ELF-1 (cell line): ENCODE measurements around the gene GMIP.

Experiments
- DNase-seq: peaks from one replicate; pipeline ENCODE4 v3.0.0-alpha.2; 2016; ENCODE audit warnings: low read depth, low spot score

GMIP gene

DNA sequence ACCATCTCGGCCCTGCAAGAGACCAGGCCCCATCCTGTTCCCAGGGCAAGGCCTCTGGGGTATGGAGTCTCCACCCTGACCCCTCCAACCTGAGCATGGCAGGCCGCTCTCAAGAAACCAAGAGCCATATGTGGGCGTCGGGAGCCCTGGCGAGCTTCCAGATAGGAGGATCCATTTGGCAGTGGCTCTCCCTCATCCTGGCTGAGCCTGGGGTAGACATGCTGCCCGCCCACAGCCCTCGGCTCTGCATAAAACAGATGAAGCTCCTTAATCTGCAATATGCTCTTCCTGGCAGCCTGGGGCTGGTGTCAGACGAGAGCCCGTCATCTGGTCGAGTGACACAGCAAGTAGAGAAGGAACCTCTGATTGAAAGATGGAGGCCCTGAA is 13.9 kb upstream of the GMIP start:
- DNase-seq: no peak

DNA sequence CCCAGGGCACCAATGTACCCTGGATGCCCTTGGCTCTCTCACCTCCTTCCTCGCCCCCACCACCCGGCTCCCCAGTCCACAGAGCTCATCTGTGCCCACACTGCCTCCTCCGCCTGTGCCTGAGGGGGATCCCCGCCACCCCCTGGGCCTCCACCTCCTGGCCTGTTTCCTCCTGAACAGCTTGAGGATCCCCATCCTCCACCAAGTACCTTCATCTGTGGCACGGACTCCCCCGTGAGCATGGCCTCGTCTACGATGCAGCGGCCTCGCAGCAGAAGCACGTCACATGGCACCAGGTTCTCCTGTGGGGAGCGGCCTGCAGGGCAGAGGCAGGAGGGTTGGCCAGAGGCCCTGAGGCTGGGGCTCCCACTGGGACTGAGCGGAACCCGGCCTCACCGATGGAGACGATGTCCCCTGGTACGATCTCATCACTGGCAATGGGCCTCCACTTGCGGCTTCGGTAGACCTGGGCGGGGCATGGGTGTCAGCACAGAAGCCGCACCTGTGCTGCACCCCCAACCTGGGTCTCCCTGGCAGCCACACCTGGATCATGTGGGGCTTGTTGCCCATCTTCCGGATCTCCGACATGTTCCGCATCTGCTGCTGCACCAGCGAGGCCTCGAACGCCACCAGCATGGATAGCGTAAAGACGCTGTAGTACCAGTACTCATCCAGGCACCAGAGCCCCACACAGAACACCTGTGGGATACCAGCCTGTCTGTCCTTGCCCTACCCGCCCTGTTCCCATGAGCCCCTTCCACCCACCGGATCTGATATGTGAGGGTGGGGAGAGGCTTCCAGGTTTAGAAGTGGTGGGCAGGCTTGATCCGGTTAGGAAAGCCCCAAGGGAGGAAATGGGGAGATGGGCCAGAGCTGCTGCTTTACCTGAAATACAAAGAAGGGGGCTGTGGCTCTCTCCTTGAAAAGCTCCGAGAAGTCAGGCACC is 13.3 kb upstream of the GMIP start:
- no peak for DNase-seq

DNA sequence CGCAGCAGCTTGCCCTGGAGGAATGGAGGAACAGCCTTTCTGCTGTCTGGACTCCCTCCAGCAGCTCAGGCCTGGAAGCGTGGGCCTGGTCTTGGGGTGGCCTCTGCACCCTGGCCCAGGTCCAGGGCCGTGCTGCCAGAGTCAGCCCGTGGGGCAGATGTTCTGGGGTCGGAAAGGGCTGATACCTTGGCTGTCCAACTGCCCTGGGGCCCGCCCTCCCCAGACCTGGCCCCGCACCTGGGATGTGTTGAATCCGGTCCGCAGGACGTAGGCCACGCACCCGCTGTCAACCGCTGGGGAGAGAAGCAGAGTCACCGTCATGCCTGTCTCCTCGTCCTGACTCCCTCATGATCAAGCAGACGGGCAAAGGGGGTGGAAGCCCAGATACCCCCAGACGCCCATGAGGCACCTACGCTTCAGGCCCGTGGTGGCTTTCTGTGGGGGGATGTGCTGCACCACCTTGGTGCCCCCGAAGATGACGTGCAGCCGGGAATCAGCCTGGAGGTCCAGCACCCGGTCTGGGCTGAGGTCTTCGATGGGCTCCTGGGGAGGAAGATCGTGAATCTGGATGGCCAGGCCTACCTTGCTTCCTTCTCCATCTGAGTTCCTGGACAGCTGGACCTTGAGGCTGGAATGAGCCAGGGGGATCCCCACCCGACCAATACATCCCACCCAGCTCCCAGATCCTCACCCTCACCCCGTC is 12.3 kb upstream of the GMIP start:
- no peak for DNase-seq

DNA sequence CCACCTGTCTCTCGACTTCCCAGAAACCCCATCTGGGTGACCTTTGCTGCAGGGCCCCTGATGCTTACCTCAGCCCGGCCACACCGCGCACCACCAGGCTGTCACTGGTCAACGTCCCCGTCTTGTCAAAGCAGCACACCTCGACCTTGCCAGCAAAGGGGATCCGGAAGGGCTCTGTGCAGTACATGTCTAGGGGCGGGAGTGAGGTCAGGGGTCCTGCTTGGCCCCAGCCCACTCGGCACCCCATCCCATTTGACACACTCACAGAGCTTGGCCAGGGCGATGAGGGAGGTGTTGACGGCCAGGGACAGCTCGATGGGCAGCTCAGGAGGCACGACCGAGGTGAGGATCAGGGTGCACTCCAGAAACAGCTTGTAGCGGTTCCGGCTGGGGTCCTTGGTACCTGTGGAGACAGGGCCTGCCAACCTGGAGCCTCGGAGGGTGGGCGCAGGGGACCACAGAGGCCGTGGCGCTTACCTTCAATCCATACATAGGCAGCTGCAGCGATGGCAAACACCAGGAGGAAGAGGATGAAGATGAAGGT is 11.7 kb upstream of the GMIP start:
- no peak for DNase-seq

- DNase-seq: no peak
Observed at GRCh38 chr19:19654441-19654840, 11.0 kb upstream of the GMIP start.

- DNase-seq: no peak
Observed at GRCh38 chr19:19653597-19654147, 10.2 kb upstream of the GMIP start.

DNA sequence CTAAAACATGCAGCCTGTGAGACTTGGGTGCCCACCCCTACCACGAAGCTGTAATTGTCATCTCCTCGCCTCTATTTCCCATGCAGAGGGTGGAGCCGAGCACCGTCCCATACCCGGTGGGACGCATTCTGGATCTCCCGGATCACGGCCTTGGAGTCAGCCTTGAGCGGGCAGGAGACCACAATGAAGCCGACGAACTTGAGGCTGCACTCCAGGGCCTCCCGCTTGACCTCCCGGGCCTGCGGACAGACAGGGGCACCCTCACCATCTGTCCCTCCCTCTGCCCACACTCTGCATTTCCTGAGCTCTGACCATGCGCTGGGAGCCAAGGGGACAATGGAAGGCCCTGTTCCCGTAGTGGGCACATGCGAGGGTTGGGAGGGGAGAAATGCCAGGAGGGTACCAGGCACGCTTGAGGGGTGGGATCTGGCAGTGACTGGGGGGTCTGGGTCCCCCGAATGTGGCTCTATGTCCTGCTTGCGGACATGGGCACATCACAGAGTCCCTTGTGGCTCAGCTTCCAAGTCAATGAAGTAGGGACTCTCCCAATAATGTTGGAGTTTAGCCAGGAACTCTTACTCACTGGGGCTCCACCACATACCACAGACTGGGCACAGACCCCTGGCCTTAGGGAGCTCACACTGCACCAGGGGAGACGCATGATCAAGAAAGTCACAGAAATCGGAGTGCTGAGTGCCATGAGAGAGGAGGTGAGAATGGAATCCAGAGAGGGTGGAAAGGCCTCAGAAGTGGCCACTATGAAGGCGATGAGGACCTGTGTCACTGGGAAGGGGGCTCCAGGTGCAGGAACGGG is 9.2 kb upstream of the GMIP start:
- DNase-seq: no peak

- DNase-seq: no peak
Observed at GRCh38 chr19:19651076-19651475, 7.6 kb upstream of the GMIP start.

DNA sequence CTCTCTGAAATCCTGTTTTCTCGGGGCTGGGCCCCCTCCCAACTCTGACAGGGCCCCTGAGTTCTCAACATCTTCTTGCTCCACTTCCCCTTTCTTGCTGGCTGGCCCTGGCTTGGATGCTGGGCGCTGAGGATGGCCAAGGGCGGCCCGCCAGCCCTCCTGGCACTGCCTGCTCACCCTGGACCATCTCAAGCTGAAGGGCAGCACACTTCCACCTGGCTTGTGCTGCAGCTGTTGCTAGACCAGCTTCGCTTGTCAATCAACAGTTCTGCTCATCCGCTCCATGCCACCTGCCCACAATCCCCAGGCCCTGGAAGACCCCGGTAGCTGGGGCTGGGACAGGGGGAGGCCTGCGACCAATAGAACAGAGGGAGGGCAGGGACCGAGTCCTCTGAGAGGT is 6.9 kb upstream of the GMIP start:
- DNase-seq: no peak

DNA sequence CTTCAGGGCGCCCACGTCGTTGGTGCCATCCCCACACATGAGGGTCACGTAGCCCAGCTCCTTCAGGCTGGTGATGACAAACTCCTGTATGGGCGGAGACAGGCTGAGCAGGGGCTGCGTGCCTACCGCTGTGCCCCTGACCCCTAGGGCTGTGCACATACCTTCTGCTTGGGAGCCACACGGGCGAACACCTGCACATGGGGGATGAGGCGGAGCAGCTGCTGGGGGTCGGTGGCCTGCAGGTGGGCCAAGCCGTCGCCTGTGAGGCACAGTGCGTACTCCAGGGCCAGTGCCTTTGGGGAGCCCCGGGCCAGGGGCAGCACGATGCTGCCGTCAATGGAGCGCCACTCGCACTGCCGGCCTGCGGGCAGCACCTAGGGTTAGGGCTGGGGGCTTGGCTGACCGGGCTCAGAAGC is 6.1 kb upstream of the GMIP start:
- no peak for DNase-seq

DNA sequence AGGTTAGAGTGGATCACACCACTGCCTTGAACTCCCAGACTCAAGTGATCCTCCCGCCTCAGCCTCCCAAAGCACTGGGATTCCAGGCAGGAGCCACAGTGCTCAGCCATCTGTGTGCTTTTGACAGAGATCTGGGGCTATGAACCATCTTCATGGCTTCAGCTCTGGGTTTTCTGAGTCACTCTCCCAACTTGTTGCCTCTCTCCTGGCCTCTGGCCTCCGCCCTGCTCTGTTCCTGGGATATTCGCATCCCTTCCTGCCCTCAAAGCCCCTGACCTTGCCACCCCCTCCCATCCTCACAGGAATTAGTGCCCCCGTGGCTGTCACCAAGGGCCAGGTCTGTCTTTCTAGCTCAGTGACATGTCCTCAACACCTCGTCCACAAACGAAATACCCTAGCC is 5.7 kb upstream of the GMIP start:
- no peak for DNase-seq

- no peak for DNase-seq
Observed at GRCh38 chr19:19647037-19647835, 3.8 kb upstream of the GMIP start.

DNA sequence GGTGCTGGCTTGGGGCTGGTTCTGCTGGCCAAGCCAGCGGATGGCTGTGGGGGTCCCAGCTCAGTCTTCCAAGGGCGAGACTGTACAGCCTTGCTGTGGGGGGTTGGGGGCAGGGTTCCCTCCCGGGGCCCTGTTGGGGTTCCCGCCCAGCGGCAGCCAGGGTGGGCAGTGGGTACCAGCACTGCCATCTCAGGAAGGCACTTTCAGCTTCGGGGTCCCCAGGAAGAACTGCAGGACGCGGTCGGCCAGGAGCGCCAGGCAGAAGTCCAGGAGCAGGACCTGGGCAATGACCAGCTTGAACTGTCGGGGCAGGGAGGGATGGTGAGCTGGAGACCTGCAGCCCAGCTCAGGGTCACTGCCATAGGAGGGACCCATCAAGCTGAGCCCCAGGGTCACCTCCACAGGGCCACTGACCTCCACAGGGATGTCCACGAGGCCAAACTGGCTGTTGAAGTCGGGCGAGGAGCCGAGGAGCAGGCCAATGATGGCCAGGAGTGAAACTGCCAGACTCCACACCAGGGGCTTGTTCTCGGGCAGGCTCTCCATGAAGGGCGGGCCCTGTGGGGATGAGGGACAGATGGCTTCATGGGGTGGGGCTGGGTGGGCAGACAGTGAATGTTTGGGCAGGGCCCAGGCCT is 1.9 kb upstream of the GMIP start:
- no peak for DNase-seq

GRCh38 chr19:19644054-19644388 is 564 bp upstream of the GMIP start:
- DNase-seq: no peak

GRCh38 chr19:19642506-19643157 is 825 bp downstream of the GMIP start:
- peak; percentile 65 for DNase-seq

- peak; percentile 42 for DNase-seq
Observed at GRCh38 chr19:19637523-19638251, 5.8 kb downstream of the GMIP start.

DNA sequence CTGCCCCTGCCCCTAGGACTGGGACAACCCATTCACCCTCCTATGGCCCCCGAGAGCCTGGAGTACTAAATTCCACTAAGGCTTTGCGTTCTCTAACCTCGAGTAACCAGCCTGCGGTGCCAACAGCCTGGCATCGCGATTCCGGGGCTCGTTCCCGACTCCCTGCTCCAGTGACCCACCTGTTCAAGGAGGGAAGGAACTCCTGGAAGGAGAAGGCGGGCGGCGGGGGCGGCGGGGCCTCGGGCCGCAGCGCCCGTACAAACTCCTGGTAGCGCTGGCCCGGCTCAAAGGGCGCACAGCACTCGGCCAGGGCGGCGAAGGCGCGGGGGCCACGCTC is 6.3 kb downstream of the GMIP start:
- no peak for DNase-seq

GRCh38 chr19:19636573-19637185 is 6.8 kb downstream of the GMIP start:
- no peak for DNase-seq

DNA sequence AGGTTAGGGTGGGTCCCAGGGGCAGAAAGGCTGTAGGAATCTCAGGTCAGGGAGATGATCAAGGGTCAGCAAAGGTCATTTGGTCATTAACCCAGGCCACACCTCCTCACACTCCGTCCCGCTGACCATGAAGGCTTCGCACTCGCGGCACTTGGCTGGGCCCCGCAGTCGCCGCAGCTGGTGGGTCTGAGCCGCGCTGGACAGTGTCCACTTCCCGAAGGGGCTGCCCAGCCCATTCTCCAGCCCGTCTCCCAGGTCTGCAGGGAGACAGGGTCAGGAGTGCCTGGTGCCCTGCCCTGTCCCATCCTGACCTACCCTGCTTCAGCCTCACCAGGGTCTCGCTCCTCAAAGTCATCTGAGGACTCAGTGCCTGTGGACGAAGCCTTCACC is 8.1 kb downstream of the GMIP start:
- no peak for DNase-seq
